GM21367 (cell line): ENCODE data around the gene USO1.
"Not testable (repeated sequence)": the region's sequence is repeated elsewhere in the genome, so short reads cannot be mapped to it uniquely, and the experiment has no call there.

Source experiments
- ATAC-seq: cut with Tn5 transposase; IDR thresholded peaks from one replicate; pipeline ENCODE4 v1.9.1; 2021; ENCODE audit not compliant: unreplicated experiment

Gene USO1

GRCh38 chr4:75724066-75724866 is at the start of gene USO1:
Gene USO1, plus strand, starts transcription at chr4:75724577. Its CDS starts 243 bp downstream, at chr4:75724820.
- ATAC-seq = peak; percentile 80

- ATAC-seq = no peak
Observed at GRCh38 chr4:75675004-75675531, 49.3 kb upstream of the USO1 start.

GRCh38 chr4:75678473-75678872 is 45.9 kb upstream of the USO1 start:
- no peak for ATAC-seq

- ATAC-seq = no peak
Observed at GRCh38 chr4:75678965-75679364, 45.4 kb upstream of the USO1 start.

GRCh38 chr4:75679876-75680575 is 44.4 kb upstream of the USO1 start:
- no peak for ATAC-seq

- no peak for ATAC-seq
Observed at GRCh38 chr4:75683482-75684155, 40.8 kb upstream of the USO1 start.

GRCh38 chr4:75685546-75686189 is 38.7 kb upstream of the USO1 start:
- ATAC-seq = no peak

- ATAC-seq = no peak
Observed at GRCh38 chr4:75686346-75686745, 38.0 kb upstream of the USO1 start.

- not testable (repeated sequence) for ATAC-seq
Observed at GRCh38 chr4:75687125-75687524, 37.3 kb upstream of the USO1 start.

- not testable (repeated sequence) for ATAC-seq
Observed at GRCh38 chr4:75692066-75692465, 32.3 kb upstream of the USO1 start.

- no peak for ATAC-seq
Observed at GRCh38 chr4:75696071-75696470, 28.3 kb upstream of the USO1 start.

GRCh38 chr4:75696581-75696980 is 27.8 kb upstream of the USO1 start:
- ATAC-seq = no peak

- peak; percentile 91 for ATAC-seq
Observed at GRCh38 chr4:75698162-75698962, 26.0 kb upstream of the USO1 start.

GRCh38 chr4:75698963-75699228 is 25.5 kb upstream of the USO1 start:
- ATAC-seq = peak; percentile 38

GRCh38 chr4:75699299-75699698 is 25.1 kb upstream of the USO1 start:
- no peak for ATAC-seq

GRCh38 chr4:75702919-75703411 is 21.4 kb upstream of the USO1 start:
- ATAC-seq = no peak

GRCh38 chr4:75705198-75705977 is 19.0 kb upstream of the USO1 start:
- ATAC-seq = no peak

GRCh38 chr4:75708218-75708691 is 16.1 kb upstream of the USO1 start:
- no peak for ATAC-seq

GRCh38 chr4:75710246-75710645 is 14.1 kb upstream of the USO1 start:
- no peak for ATAC-seq
